ACC112 (cell line): ENCODE data around the gene ECHDC3.

Experiments used
- H2AFZ ChIP-seq: fragments of 200-600 bp; sonication (generic); one replicate; pipeline ENCODE4 v1.6.0; 2017; ENCODE audit warnings: antibody characterized with exemption, low read length; ENCODE audit not compliant: unreplicated experiment
- H3K27ac ChIP-seq: fragments of 200-600 bp; sonication (generic); 2 replicates; pipeline ENCODE4 v1.5.1; 2014; ENCODE audit warnings: low read depth, mild to moderate bottlenecking, antibody characterized with exemption, low read length, moderate library complexity
- H3K27me3 ChIP-seq: fragments of 200-600 bp; sonication (generic); 2 replicates; pipeline ENCODE4 v1.6.1; 2014; ENCODE audit warnings: mild to moderate bottlenecking, antibody characterized with exemption, low read length, moderate library complexity, mixed read lengths; ENCODE audit not compliant: insufficient read depth
- H3K36me3 ChIP-seq: fragments of 200-600 bp; sonication (generic); 2 replicates; pipeline ENCODE4 v1.6.1; 2016; ENCODE audit warnings: mild to moderate bottlenecking, antibody characterized with exemption, low read length, moderate library complexity, mixed read lengths; ENCODE audit not compliant: insufficient read depth
- H3K4me1 ChIP-seq: fragments of 200-600 bp; sonication (generic); one replicate; pipeline ENCODE4 v1.6.1; 2016; ENCODE audit warnings: low read length, mixed read lengths; ENCODE audit not compliant: insufficient read depth, unreplicated experiment, control insufficient read depth
- H3K4me3 ChIP-seq: fragments of 200-600 bp; sonication (generic); 2 replicates; pipeline ENCODE4 v1.5.1; 2014; ENCODE audit warnings: mild to moderate bottlenecking, low read depth, low read length
- H3K79me2 ChIP-seq: fragments of 200-600 bp; sonication (generic); one replicate; pipeline ENCODE4 v1.6.0; 2016; ENCODE audit warnings: low read length; ENCODE audit not compliant: control insufficient read depth, unreplicated experiment, insufficient read depth

The ECHDC3 gene

GRCh38 chr10:11760861-11761260 is 18.7 kb downstream of the ECHDC3 start:
- no peak overlapping the region for H2AFZ ChIP-seq
- H3K79me2 ChIP-seq = no peaks in the 10 kb centered on the region
- H3K27ac ChIP-seq = no peak overlapping the region
- H3K4me1 ChIP-seq = peaks cover 3% of the 10 kb centered on the region
- no peaks in the 10 kb centered on the region for H3K27me3 ChIP-seq
- H3K36me3 ChIP-seq = no peaks in the 10 kb centered on the region
- no peak overlapping the region for H3K4me3 ChIP-seq

DNA sequence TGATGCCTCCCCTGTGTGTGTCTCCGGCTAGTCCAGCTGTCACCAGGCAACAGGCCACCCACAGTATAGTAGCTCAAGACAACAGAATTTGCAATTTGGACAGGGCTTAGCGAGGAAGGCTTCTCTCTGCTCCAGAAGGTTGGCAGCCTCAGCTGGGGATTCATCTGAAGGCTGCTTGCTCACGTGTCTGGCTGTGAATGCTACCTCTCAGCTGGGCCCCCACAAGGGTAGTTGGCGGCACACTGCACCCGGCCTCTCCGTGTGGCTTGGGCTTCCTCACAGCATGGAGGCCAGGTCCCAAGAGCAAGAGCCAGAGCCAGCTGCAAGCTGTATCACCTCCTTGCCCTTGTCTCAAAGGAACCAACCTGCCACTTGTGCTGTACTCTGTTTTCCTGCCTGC is 19.2 kb downstream of the ECHDC3 start:
- Histone ChIP-seq H3K4me3 (no peak overlapping the region), H2AFZ (no peak overlapping the region), H3K27me3 (no peaks in the 10 kb centered on the region), H3K79me2 (no peaks in the 10 kb centered on the region), H3K27ac (no peak overlapping the region), H3K36me3 (no peaks in the 10 kb centered on the region), H3K4me1 (peaks cover 3% of the 10 kb centered on the region)

DNA sequence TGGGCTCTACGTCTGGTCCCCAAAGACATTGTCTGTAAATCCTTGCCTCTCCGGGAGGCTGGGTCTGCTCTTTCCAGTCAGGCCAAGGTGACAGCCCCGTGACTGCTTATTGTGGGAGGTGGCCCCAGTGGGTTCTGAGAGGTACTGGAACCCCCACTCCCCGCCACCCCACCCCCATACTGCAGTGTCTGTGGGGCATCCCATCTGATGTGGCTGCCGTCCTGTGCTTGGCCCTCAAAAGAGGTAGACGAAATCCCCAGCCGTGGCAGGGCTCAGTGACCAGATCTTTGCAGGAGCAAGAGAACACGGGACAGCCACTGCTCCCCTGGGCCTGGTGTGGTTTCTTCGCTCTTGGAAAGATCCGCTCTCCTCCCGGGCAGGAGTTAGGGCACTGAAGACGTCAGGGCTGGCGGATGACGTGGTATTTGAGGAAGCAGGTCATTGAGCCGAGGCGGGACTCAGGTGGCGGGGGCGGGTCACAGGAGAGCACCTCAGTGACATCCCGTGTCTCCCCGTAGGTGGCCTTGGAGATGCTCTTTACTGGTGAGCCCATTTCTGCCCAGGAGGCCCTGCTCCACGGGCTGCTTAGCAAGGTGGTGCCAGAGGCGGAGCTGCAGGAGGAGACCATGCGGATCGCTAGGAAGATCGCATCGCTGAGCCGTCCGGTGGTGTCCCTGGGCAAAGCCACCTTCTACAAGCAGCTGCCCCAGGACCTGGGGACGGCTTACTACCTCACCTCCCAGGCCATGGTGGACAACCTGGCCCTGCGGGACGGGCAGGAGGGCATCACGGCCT is 20.7 kb downstream of the ECHDC3 start:
- H3K4me3 ChIP-seq = no peak overlapping the region
- no peaks in the 10 kb centered on the region for H3K27me3 ChIP-seq

GRCh38 chr10:11763501-11763861 is 21.3 kb downstream of the ECHDC3 start:
- Histone ChIP-seq H2AFZ (no peak overlapping the region), H3K79me2 (no peaks in the 10 kb centered on the region), H3K27me3 (no peaks in the 10 kb centered on the region), H3K27ac (no peak overlapping the region), H3K4me3 (no peak overlapping the region), H3K4me1 (no peaks in the 10 kb centered on the region), H3K36me3 (no peaks in the 10 kb centered on the region)

More for the DNA sequence above, 20.7 kb downstream of the ECHDC3 start:
- no peak overlapping the region for H3K27ac ChIP-seq
- H3K79me2 ChIP-seq = no peaks in the 10 kb centered on the region
- H2AFZ ChIP-seq = no peak overlapping the region
- no peaks in the 10 kb centered on the region for H3K36me3 ChIP-seq
- H3K4me1 ChIP-seq = no peaks in the 10 kb centered on the region

GRCh38 chr10:11765141-11765540 is 23.0 kb downstream of the ECHDC3 start:
- no peaks in the 10 kb centered on the region for H3K4me1 ChIP-seq
- no peak overlapping the region for H2AFZ ChIP-seq
- no peaks in the 10 kb centered on the region for H3K27me3 ChIP-seq
- H3K4me3 ChIP-seq = no peak overlapping the region
- H3K27ac ChIP-seq = no peak overlapping the region
- no peaks in the 10 kb centered on the region for H3K36me3 ChIP-seq
- no peaks in the 10 kb centered on the region for H3K79me2 ChIP-seq

GRCh38 chr10:11772575-11773288 is 30.6 kb downstream of the ECHDC3 start:
- H3K4me1 ChIP-seq = no peaks in the 10 kb centered on the region
- no peak overlapping the region for H2AFZ ChIP-seq
- no peaks in the 10 kb centered on the region for H3K79me2 ChIP-seq
- H3K36me3 ChIP-seq = no peaks in the 10 kb centered on the region
- no peak overlapping the region for H3K27ac ChIP-seq
- no peak overlapping the region for H3K4me3 ChIP-seq
- H3K27me3 ChIP-seq = peaks cover 37% of the 10 kb centered on the region

DNA sequence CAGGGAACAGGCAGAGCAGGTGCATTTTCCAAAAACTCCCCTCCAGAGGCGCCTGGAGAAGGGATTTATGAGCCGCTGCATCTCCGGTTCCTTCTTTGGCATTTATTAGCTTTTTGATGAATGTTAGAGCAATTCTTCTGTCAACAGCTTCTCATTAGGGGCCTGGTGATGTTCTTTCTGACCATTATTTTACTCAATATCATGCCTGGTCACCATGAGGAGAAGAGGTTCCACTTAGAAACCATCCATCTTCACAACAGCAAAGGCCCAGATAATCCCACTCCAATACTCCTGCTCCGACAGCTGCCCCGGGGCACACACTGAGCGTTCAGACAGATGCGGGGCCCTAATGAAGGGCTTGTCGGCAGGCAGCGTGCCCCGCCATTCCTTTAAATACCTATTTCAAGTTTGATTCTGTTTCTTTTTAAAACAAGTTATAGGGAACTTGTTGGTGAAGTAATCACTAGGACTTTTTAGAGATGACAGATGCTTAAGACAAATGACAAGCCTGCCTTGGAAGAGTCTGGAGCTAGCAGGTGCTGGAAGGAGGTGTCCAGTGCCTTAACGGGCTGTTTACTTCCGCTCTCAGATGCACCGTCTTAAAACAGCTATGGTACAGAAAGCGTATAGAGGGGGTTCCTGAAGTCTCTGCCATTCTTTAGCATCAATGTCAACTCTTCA is 31.7 kb downstream of the ECHDC3 start:
- peaks cover 37% of the 10 kb centered on the region for H3K27me3 ChIP-seq
- no peaks in the 10 kb centered on the region for H3K36me3 ChIP-seq
- no peak overlapping the region for H2AFZ ChIP-seq
- no peaks in the 10 kb centered on the region for H3K79me2 ChIP-seq
- no peak overlapping the region for H3K27ac ChIP-seq
- H3K4me3 ChIP-seq = no peak overlapping the region
- H3K4me1 ChIP-seq = no peaks in the 10 kb centered on the region

DNA sequence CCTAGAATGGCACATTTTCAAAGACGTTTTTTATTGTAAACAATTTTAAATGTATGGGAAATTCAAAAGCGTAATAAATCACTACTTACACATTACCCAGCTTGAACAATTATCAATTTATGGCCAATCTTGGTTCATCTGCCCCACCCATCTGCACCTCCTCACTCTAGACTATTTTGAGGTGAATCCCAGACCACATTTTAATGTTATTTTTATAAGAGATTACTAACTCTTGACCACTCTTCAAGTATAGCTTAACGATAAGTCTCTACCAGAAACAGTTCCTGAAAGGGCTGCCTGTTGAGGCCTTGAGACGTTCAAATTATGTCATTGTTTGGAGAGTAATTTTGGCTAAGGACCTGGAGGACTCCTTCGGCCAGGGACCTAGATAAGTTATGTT is 33.2 kb downstream of the ECHDC3 start:
- no peak overlapping the region for H2AFZ ChIP-seq
- H3K36me3 ChIP-seq = no peaks in the 10 kb centered on the region
- no peaks in the 10 kb centered on the region for H3K4me1 ChIP-seq
- H3K27me3 ChIP-seq = peaks cover 37% of the 10 kb centered on the region
- no peak overlapping the region for H3K4me3 ChIP-seq
- H3K27ac ChIP-seq = no peak overlapping the region
- no peaks in the 10 kb centered on the region for H3K79me2 ChIP-seq

GRCh38 chr10:11776080-11776479 is 33.9 kb downstream of the ECHDC3 start:
- Histone ChIP-seq H3K27me3 (peaks cover 37% of the 10 kb centered on the region), H2AFZ (no peak overlapping the region), H3K4me1 (no peaks in the 10 kb centered on the region), H3K36me3 (no peaks in the 10 kb centered on the region), H3K4me3 (no peak overlapping the region), H3K27ac (no peak overlapping the region), H3K79me2 (no peaks in the 10 kb centered on the region)

DNA sequence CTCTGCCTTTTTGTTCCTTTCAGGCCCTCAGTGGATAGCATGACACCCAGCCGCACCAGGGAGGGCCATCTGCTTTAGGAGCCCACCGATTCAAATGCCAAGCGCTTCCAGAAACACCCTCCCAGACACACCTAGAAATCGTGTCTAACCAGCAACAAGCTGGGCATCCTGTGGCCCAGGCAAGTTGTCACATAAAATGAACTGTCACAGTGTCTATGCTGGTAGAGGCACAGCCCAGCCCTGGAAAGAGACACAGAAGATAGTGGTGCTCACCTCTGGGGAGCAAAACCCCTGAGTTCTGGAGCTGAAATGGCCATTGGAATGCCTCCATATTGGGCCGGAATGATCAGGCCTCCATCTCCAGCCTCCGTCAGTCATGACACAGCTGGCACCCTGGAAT is 38.9 kb downstream of the ECHDC3 start:
- no peak overlapping the region for H2AFZ ChIP-seq
- H3K4me1 ChIP-seq = no peaks in the 10 kb centered on the region
- H3K27me3 ChIP-seq = peaks cover 9% of the 10 kb centered on the region; the same call in 1 of the 2 replicates

More for the DNA sequence above, 38.9 kb downstream of the ECHDC3 start:
- H3K79me2 ChIP-seq = no peaks in the 10 kb centered on the region
- no peak overlapping the region for H3K27ac ChIP-seq
- no peak overlapping the region for H3K4me3 ChIP-seq
- no peaks in the 10 kb centered on the region for H3K36me3 ChIP-seq
